GM12864 (cell line): ENCODE results near the gene PIP5K1B.

ENCODE experiments used
- DNase-seq: peaks from one replicate; pipeline ENCODE4 v3.0.0-alpha.2; 2011; ENCODE audit warnings: low read depth
- H3K4me3 ChIP-seq: 2 replicates; pipeline ENCODE4 v1.5.1; 2011; ENCODE audit warnings: mild to moderate bottlenecking, low read depth, low read length, control low read depth
- TF ChIP-seq, protein P1 (sequence below): IDR thresholded peaks from 2 replicates; pipeline ENCODE4 v1.5.1; 2011; ENCODE audit warnings: low read depth, mild to moderate bottlenecking, moderate library complexity, low read length, control low read depth, inconsistent platforms; ENCODE audit errors: missing control alignments

Gene PIP5K1B

DNA sequence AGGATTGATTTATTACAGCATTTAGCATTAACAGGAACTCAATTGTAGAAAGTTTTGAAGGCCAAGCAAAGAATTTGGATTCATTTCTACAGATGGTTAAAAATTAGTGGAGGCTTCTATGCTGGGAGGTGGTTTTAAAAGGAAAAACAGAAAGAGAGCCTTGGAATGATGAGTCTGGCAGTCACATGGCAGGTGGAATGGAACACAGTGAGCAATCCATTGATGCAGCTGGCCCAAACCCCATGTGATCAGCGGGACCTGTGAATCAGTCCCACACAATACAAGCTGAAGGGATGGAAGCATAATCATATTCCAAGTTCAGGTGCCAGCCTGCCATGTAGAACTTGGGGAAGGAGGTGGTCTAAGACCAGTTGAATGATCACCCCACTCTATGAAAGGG, 147.9 kb downstream of the PIP5K1B start:
- TF ChIP-seq, protein P1, sequence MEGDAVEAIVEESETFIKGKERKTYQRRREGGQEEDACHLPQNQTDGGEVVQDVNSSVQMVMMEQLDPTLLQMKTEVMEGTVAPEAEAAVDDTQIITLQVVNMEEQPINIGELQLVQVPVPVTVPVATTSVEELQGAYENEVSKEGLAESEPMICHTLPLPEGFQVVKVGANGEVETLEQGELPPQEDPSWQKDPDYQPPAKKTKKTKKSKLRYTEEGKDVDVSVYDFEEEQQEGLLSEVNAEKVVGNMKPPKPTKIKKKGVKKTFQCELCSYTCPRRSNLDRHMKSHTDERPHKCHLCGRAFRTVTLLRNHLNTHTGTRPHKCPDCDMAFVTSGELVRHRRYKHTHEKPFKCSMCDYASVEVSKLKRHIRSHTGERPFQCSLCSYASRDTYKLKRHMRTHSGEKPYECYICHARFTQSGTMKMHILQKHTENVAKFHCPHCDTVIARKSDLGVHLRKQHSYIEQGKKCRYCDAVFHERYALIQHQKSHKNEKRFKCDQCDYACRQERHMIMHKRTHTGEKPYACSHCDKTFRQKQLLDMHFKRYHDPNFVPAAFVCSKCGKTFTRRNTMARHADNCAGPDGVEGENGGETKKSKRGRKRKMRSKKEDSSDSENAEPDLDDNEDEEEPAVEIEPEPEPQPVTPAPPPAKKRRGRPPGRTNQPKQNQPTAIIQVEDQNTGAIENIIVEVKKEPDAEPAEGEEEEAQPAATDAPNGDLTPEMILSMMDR, result no peak
- no peak overlapping the region for H3K4me3 ChIP-seq
- no peak for DNase-seq

DNA sequence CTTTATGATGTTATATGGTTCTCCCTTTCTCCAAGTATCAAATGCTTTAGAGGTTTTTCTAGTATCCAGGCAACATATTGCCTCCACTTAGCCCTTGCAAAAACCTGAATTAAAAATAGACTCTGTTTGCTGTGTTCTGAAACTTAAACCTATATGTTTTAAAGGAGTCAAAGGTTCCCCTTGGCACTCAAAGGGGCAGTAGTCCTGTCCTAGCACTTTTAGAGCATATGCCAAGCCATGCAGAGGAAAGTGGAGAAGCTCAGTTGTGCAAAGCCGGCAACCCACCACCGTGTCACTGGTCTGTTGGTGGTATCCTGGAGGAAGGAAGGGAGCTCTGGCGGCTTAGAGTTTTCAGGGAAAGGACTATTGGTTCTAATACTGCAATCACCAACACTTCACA, 154.3 kb downstream of the PIP5K1B start:
- no peak overlapping the region for H3K4me3 ChIP-seq
- TF ChIP-seq, protein P1, result no peak
- DNase-seq, result no peak

DNA sequence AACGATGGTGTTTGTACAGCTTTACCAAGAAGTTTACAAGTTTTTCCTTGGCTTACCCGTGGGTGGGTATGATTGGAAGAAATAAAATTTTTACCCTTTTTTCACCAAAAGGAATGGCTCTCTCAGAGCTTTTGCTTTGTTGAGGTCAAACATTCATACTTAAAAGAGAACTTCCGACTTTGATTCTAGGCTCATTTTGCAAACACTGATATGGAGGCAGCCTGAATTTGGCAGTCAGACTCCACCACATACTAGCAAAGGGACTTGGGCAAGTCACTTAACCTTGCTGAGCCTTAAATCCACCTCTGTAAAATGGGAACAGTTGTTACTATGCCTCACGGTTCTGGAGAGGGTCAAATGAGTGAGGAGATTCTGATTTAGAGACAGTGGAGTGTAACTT, 155.4 kb downstream of the PIP5K1B start:
- no peak overlapping the region for H3K4me3 ChIP-seq
- DNase-seq, result no peak
- TF ChIP-seq, protein P1, result no peak

DNA sequence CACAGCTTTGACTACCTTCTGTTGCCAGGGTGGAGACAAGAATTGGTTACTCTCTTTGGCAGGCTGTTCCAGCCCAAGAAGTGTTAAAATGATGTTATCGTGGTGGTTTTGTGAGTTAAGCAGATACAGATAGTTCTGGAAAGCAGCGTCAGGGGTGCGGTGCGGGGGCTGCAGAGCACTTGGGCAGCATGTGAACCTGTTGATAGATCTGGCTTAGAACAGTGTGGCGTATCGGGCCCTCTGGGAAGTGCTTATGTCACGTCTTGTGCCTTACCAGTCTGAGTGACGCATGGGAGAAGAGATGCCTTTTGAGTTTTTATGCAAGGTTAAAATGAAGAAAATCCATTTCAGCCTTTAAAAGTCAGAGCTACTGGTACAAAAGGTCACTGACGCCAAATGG, 156.4 kb downstream of the PIP5K1B start:
- TF ChIP-seq, protein P1, result no peak
- no peak for DNase-seq
- no peak overlapping the region for H3K4me3 ChIP-seq

DNA sequence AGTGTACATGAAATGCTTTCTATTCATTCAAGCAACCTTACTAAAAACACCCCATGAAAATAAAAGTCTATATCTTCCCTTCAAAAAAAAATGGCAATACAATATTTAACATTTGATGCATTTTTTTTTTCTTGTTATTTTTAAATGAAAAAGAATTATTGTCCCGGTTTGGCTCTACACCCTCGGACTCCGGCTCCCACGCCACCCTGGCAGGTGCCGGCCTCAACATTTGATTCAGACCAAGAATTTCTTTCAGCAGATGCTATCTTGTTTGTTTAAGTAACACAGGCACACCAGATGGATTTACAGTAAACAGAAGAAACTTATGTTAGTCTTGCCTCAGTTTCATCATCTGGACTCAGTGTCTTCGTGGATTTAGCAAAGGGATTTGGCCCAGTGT, 162.0 kb downstream of the PIP5K1B start:
- no peak for DNase-seq
- TF ChIP-seq, protein P1, result no peak
- no peak overlapping the region for H3K4me3 ChIP-seq

DNA sequence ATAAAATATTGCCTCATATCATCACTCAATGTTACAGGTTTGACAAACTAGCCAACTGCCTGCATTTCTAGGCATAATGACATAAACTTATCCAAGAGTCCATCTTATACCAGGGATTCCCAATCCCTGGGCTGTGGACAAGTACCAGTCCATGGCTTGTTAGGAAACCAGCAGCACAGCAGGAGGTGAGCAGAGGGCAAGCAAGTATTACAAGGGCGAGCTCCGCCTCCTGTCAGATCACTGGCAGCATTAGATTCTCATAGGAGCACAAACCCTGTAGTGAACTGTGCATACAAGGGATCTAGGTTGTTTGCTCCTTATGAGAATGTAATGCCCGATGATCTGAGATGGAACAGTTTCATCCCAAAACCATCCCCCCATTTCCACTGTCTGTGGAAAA, 164.0 kb downstream of the PIP5K1B start:
- no peak for DNase-seq

DNA sequence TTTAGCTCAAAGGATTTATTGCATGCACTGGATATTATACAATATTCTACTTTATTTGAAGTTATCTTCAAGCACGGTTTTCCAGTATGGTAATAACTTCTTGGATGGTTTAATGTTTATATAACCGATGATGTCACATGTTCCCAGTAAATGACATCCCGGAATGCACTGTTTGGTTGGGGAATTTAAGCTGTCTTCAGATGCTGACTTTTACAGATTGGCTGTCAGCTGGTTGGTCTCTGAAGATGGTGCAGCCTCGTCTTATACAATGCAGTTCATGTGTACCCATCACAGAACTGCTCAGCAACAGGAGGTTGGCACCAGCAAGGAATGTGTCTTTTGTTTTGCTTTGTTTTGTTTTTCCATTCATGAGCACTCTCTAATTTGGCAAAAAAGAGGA, 165.0 kb downstream of the PIP5K1B start:
- TF ChIP-seq, protein P1, result no peak
- no peak for DNase-seq
- no peak overlapping the region for H3K4me3 ChIP-seq

More for the DNA sequence above, 164.0 kb downstream of the PIP5K1B start:
- H3K4me3 ChIP-seq, result no peak overlapping the region
- TF ChIP-seq, protein P1, result no peak
